Right ventricle myocardium inferior (tissue), 1 donor: ENCODE data around the gene PTH1R. TPM values are rescaled to one million over a fixed set of nuclear protein-coding genes. Genes with fewer than 3 reads are reported as not detected.
A peak's percentile ranks its signal among the peaks of the same experiment; 100 is the strongest.
"Not testable (repeated sequence)": the region's sequence is repeated elsewhere in the genome, so short reads cannot be mapped to it uniquely, and the experiment has no call there.

ENCODE experiments used
- ATAC-seq: fragments of 200-7000 bp; cut with Tn5 transposase; one replicate; pipeline ENCODE4 v1.9.1; 2020; ENCODE audit warnings: mild to moderate bottlenecking, moderate library complexity
- DNase-seq: peaks from one replicate; pipeline ENCODE4 v3.0.0; 2021; ENCODE audit errors: missing footprints
- intact Hi-C: fragments of 100-400 bp; cut with DNase I; formaldehyde crosslinking; loops from one replicate; pipeline ENCODE4 v1.11.0; 2022
- total RNA-seq: library from RNA; stranded (reverse); fragmentation: NEBNext Ultra II Directional; extraction: Animal tissue kit (Norgen Biotek cat#: 25700); gene quantifications from one replicate; pipeline ENCODE4 v1.2.1, GENCODE V29; 2021
- donor health status: DM: no; HTN: yes; CAD: no; lungs with severe emphysema.

The PTH1R gene
- total RNA-seq, 1 donor from 2014 or later: 12.7 TPM

GRCh38 chr3:46903341-46904302, 26.1 kb downstream of the PTH1R start:
- ATAC-seq (no peak), DNase-seq (no peak)

GRCh38 chr3:46904303-46905212, 27.0 kb downstream of the PTH1R start:
- intact Hi-C loops: loop anchor here (5.0 kb wide), 1 partner anchor 37 kb away; no protein-coding TSS in a partner anchor
- DNase-seq (no peak), ATAC-seq (no peak)

More at GRCh38 chr3:46903341-46904302, 26.1 kb downstream of the PTH1R start:
- intact Hi-C loops: no loop called here

DNA sequence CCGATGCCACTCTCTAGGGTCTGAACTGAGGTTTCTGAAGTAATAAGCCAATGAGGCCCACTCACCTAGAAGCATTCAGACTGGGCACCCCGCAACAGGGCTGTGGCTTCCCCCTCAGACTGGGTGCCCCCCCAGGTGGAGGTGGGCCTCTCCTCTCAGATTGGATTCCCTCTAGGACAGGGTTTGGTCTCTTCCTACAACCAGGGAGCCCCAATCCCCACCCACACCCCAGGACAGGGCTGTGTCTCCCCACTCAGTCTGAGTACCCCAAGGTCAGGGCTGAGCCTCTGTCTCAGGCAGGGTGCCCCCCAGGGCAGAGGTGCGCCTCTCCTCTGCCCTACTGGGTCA, 27.7 kb downstream of the PTH1R start:
- ATAC-seq (no peak), DNase-seq (no peak)

GRCh38 chr3:46905661-46906451, 28.3 kb downstream of the PTH1R start:
- ATAC-seq (no peak), DNase-seq (no peak)
- intact Hi-C loops: loop anchor here (5.0 kb wide), 1 partner anchor 39 kb away; no protein-coding TSS in a partner anchor

More for the DNA sequence above, 27.7 kb downstream of the PTH1R start:
- intact Hi-C loops: loop anchor here (5.0 kb wide), 1 partner anchor 38 kb away; no protein-coding TSS in a partner anchor

GRCh38 chr3:46906471-46907058, 29.0 kb downstream of the PTH1R start:
- ATAC-seq (no peak), DNase-seq (no peak)
- intact Hi-C loops: loop anchor here (5.0 kb wide), 1 partner anchor 39 kb away; no protein-coding TSS in a partner anchor

- ATAC-seq (no peak), DNase-seq (no peak)
- intact Hi-C loops: loop anchor here (5.0 kb wide), 1 partner anchor 40 kb away; no protein-coding TSS in a partner anchor
Measured at GRCh38 chr3:46907271-46907670, 29.8 kb downstream of the PTH1R start.

DNA sequence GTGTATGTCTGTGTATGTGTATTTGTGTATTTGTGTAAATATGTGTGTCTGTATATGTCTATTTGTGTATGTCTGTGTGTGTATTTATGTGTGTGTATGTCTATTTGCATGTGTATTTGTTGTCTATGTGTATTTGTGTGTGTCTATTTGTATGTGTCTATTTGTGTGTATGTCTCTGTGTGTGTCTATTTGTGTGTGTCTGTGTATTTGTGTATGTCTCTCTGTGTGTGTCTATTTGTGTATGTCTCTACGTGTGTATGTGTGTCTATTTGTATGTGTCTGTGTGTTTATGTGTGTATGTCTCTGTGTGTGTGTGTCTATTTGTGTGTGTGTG, 30.4 kb downstream of the PTH1R start:
- intact Hi-C loops: loop anchor here (5.0 kb wide), 1 partner anchor 41 kb away; no protein-coding TSS in a partner anchor
- DNase-seq: no peak

GRCh38 chr3:46908294-46908985, 30.9 kb downstream of the PTH1R start:
- ATAC-seq (peak; percentile 30), DNase-seq (no peak)
- intact Hi-C loops: loop anchor here (5.0 kb wide), 1 partner anchor 41 kb away; no protein-coding TSS in a partner anchor

More for the DNA sequence above, 30.4 kb downstream of the PTH1R start:
- peak; percentile 5 for ATAC-seq

DNA sequence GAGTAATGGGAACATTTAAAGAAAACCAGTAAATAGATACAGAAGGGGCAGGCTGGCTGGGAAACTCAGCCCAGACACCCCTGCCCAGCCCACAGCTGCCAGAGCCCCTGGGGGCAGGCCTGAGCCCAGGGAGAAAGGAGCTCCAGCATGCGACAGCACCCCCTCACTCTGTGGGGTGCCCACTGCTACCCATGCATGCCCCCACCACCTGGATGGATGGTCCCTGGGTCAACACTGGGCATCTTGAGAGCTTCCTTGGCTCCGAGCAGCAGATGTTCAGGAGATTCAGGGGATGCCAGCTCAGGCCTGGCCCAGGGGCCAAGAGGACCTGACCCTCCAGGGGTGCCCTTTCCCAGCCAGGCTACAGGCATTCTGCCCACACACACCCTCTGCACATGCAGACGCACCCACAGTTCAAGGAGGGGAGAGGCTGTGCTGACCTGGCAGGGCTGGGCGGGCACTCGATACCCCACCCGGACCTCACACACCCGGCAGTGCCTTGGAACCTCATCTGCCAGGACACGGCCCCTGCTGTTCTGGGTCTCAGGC, 31.5 kb downstream of the PTH1R start:
- peak; percentile 0 for ATAC-seq
- no peak for DNase-seq
- intact Hi-C loops: loop anchor here (1.0 to 5.0 kb wide), 2 partner anchors 42 to 204 kb away; no protein-coding TSS in a partner anchor

DNA sequence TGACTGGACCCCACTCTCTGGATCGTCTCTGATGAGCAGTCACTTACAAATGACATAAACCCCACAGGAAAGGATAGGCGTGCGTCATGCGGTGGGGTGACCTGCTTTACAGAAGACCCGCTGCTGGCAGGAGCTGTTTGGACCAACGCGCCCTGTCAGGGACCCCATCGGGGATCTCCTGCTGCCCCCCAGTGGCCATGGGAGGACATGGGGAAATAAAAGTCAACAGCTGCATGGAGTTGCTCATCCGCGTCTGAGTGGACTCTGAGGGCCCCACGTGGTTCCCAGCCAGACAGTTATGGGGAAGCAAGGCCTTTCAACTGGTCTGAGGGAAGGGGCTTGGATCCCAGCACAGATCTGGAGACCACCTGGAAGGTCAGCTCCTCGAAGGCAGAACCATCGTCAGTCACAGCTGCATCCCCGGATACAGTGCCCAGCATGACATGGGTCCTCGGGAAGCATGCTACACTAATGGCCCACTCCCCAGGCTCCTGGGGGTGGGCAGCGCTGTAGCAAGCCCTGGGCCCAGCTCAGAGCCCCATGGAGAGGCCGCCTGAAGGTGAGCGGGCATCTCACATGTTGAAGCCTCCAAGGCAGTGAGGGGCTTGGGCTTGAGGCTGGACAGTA, 32.1 kb downstream of the PTH1R start:
- intact Hi-C loops: loop anchor here (1.0 to 5.0 kb wide), 2 partner anchors 42 to 204 kb away; no protein-coding TSS in a partner anchor
- peak; percentile 84 for ATAC-seq
- DNase-seq: peak; percentile 88

DNA sequence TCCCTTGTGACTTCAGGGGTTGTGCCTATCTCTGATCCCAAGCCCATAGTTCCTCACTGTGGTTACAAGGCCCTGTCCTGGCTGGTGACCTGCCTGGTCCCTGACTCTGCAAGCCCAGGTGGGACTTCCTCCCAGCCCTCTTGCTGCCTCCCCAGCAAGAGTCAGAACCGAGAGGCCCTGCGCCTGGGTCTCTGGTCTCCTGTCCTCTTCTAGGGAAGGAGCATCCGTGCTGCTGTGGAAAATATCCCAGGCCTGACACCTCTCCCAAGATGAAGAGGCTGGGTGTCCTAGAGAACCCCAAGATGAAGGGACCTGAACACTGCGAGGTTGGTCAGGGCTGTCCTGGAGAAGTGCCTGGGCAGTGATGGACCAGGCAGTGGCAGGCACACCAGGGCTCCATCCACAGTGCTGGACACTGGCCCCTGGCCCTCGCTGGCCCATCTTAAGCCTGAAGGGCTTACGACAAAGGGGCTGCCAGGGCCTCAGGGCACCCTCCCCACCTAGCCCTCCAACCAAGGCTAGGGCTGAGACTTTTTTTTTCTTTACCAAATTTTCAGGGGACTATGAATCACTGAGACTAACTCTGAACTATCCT, 32.7 kb downstream of the PTH1R start:
- intact Hi-C loops: no loop called here
- DNase-seq (no peak), ATAC-seq (no peak)

GRCh38 chr3:46910914-46911313, 33.4 kb downstream of the PTH1R start:
- intact Hi-C loops, DNase-seq, ATAC-seq: not testable (repeated sequence)

GRCh38 chr3:46912986-46913385, 35.5 kb downstream of the PTH1R start:
- intact Hi-C loops: no loop called here
- DNase-seq: no peak
- no peak for ATAC-seq

GRCh38 chr3:46913644-46914043, 36.1 kb downstream of the PTH1R start:
- intact Hi-C loops: no loop called here
- ATAC-seq (peak; percentile 33), DNase-seq (no peak)

DNA sequence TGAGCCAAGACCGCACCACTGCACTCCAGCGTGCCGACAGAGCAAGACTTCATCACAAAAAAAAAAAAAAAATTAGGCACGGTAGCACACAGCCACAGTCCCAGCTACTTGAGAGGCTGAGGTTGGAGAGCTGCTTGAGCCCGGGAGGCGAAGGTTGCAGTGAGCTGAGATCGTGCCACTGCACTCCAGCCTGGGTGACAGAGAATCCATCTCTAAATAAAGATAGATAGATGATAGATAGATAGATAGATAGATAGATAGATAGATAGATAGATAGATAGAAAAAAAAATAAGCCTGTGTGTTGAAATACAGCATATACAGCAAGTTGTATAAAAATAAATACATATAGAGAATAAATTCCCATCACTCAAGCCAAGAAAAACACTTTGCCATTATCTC, 37.3 kb downstream of the PTH1R start:
- no peak for DNase-seq
- no peak for ATAC-seq
- intact Hi-C loops: no loop called here

- DNase-seq (no peak), ATAC-seq (no peak)
- intact Hi-C loops: no loop called here
Measured at GRCh38 chr3:46915297-46915822, 37.8 kb downstream of the PTH1R start.
